Stimulated activated CD8-positive, alpha-beta memory T cell treated with anti-CD3 and anti-CD28 coated beads, Interleukin-4, amount 100 ng/mL, for 48 hours (primary cell): Measurements from ENCODE around the gene THAP6.
A peak's percentile ranks its signal among the peaks of the same experiment; 100 is the strongest.
"Not testable (repeated sequence)": the region's sequence is repeated elsewhere in the genome, so short reads cannot be mapped to it uniquely, and the experiment has no call there.

Experiments
- DNase-seq: peaks from one replicate; pipeline ENCODE4 v3.0.0-alpha.2; 2020

Gene THAP6

DNA sequence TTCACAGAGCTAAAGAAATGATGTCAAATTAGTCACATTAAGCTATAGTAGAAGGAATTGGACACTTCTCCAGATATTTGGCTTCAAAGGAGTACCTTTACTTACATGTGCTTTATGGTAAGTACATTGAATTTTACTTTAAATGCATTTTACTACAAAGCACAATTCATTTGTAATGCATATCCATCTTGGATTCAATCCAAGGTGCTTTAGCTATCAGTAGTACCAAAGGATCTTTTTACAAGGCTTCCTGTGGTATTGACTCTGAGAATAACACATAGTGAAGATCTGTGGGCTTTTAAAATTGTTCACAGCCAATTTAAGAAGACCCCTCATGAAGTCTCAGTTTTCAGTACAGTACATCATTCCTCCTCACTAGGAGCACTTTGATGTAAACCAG is 13.2 kb downstream of the THAP6 start:
- no peak for DNase-seq

DNA sequence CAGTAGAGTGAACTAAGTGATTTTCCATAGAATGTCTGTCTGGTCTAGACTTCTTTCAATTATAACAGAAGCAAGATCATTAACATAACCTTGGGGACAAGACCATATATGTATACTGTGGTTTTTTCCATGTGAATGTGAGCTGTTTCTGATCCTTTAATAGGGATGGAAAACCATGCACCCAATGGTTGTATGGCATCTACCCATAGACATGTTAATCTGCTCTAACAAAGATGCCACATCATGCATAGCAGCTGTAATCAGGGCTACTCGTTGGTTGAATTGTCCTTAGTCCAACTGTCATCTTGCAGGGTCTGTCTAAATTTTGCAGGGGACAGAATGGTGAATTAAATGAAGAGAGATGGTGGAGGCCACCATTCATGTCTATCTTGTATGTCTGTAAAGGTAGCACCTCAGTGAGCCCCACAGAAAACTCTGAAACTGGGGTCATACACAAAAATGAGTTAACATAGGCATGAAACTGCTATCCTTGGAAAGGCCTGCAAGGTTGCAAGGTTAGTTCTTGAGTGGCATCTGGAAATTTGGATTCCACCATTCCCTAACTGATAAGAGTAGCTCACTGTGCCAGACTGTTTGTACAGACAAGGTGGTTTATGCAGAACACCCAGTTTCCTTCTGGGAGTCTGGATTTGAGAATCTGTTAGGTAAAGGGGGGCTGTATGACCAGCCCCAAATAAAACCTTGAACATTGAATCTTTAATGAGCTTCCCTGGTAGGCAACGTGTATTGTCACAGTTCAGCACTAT is 16.5 kb downstream of the THAP6 start:
- DNase-seq = no peak

DNA sequence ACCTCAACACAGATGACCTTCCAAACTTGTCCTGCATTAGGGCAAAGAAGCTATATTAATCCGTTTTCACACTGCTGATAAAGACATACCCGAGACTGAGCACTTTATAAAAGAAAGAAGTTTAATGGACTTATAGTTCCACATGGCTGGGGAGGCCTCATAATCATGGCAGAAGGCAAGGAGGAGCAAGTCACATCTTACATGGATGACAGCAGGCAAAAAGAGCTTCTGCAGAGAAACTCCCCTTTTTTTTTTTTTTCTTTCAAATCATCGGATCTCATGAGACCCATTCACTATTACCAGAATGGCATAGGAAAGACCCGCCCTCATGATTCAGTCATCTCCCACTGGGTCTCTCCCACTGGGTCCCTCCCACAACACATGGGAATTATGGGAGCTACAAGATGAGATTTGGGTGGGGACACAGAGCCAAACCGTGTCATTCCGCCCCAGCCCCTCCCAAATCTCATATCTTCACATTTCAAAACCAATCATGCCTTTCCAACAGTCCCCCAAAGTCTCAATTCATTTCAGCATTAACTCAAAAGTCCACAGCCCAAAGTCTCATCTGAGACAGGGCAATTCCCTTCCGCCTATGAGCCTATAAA is 17.4 kb downstream of the THAP6 start:
- not testable (repeated sequence) for DNase-seq

DNA sequence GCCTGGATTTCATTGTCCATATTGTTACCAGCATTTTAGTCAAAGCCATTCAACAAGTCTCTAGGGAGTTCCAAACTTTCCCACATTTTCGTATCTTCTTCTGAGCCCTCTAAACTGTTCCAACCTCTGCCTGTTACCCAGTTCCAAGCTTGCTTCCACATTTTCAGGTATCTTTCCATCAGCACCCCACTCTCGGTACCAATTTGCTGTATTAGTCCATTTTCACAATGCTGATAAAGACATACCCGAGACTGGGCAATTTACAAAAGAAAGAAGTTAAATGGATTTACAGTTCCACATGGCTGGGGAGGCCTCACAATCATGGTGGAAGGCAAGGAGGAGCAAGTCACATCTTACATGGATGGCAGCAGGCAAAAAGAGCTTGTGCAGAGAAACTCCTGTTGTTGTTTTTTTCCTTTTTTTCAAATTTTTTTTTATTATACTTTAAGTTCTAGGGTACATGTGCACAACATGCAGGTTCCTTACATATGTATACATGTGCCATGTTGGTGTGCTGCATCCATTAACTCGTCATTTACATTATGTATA is 19.1 kb downstream of the THAP6 start:
- DNase-seq = not testable (repeated sequence)

DNA sequence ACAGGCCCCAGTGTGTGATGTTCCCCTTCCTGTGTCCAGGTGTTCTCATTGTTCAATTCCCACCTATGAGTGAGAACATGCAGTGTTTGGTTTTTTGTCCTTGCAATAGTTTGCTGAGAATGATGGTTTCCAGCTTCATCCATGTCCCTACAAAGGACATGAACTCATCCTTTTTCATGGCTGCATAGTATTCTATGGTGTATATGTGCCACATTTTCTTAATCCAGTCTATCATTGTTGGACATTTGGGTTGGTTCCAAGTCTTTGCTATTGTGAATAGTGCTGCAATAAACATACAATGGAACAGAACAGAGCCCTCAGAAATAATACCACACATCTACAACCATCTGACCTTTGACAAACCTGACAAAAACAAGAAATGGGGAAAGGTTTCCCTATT is 19.7 kb downstream of the THAP6 start:
- DNase-seq = not testable (repeated sequence)

DNA sequence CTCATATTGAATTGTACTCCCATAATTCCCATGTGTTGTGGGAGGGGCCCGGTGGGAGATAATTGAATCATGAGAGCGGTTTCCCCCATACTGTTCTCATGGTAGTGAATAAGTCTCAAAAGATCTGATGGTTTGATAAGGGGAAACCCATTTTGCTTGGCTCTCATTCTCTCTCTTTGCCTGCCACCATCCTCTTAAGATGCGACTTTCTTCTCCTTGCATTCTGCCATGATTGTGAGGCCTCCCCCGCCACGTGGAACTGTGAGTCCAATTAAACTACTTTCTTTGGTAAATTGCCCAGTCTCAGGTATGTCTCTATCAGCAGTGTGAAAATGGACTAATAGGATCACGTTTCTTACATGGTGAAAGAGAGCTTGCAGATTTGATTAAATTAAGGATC is 23.0 kb downstream of the THAP6 start:
- not testable (repeated sequence) for DNase-seq

DNA sequence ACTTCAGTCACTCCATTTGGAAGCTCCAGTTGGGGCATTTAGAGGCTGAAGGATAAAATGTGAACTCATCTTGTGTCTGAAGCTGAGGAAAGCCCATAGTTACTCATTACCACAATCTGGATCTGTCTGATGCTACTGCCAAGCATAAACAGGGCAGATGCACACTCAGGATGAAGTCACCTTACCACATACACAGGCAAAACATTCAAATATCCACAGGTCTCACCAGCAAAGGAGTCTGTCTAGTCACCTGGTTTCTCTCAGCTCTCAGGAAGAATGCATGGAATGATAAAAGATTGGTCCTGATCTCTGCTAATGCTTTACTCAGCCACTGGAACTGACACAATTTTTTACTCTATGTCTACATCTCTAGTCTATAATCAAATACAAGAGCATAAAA is 28.6 kb downstream of the THAP6 start:
- DNase-seq = no peak

DNA sequence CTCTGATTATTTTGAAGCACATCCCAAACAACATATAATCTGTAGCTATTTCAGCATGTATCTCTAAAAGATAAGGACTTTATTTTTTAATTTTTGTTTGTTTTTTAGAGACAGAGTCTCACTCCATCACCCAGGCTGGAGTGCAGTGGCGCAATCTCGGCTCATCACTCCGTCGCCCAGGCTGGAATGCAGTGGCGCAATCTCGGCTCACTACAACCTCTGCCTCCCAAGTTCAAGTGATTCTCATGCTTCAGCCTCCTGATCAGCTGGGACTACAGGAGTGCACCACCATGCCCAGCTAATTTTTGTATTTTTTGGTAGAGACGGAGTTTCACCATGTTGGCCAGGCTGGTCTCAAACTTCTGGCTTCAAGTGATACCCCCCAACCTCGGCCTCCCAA is 29.9 kb downstream of the THAP6 start:
- DNase-seq = not testable (repeated sequence)

DNA sequence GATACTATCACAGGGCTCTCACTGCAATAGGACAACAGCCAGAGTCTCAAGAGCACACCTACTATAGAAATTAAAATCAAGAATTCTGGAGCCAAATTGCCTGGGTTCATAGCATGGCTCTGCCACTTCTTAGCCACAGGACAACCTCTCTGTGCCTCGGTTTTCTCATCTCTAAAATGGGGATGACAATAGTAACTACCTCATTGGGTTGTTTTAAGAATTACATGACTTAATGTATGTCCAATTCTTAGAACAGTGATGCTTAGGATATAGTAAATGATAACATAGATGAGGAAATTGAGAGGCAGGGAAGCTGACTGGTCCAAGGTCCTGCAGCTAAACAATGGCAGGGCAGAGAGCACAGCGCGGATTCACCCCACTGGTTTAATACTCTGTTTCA is 30.6 kb downstream of the THAP6 start:
- no peak for DNase-seq

DNA sequence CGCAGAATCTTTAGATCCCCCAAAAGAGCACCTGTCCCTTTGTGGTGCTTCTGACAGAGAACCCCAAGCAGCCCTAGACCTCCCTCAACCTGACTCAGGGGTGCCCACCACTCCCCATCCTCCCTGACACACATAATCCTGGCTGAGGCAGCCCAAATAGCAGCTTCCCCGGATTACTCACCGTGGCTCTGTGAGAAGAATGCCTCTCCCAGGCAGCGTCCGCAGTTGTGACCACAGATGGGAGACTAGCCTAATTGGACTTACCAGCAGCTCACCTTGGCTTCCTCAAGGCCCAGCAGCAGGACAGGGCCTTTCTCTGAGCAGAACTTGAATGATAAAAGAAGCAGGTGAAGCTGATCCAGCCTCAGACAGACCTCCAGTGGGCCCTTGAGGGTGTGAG is 31.3 kb downstream of the THAP6 start:
- DNase-seq = no peak

DNA sequence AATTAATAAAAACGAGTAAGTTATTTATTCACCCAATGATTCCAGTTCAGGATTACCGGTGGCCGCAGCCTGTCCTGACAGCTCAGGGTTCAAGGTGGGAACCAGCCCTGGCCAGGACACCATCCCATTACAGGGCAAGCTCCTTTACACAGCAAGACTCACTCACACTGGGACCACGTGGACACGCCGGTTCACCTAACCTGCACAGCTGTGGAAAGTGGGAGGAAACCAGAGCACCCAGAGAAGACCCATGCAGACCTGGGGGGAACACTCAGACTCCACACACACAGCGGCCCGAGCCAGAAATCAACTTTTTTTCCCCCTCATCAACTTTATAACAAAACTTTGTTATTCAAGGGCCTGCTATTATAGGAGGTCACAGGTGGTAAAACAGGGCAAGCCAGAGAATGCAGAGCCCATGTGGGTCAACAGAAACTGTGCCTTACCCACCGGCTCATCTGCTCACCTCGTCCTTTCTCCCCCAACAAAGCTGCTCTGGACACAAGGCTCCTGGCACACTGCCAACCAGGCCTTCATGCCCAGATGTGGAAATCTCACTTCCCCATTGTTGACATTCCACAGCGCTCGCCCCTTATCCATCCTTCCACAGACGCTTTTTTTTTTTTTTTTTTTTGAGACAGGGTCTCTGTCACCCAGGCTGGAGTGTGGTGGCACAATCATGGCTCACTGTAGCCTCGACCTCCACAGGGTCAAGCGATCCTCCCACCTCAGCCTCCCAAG is 33.5 kb downstream of the THAP6 start:
- no peak for DNase-seq

DNA sequence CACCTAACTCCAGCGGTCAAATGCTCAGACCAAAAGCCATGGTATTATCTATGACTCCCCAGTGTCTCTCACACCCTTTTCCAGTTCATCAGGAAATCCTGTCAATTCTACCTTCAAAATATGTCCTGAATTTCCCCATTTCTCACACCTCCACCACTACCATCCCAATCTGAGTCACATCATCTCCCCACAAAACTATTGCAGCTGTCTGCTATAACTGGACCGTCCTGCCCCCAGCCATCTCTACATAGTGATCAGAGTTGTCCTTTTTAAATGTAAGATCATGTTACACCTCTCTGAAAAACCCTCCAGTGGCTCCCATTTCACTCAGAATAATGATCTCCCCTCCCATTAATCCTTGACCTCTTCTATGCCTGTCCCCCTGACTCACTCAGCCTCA is 34.7 kb downstream of the THAP6 start:
- no peak for DNase-seq

DNA sequence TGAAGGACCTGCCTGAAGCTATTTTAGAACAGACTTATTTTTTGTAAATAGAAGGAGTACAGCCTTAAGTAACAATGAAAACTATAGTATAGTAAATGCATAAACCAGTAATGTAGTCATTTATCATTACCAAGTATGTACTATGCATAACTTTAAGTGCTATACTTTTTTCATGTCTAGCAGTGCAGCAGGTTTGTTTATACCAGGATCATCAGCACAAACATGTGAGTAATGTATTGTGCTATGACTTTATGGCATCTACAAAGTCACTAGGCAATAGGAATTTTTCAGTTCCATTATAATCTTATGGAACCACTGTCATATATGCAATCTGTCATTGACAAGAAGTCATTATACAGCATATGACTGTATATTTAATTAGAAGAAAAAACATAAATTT is 38.2 kb downstream of the THAP6 start:
- DNase-seq = no peak

DNA sequence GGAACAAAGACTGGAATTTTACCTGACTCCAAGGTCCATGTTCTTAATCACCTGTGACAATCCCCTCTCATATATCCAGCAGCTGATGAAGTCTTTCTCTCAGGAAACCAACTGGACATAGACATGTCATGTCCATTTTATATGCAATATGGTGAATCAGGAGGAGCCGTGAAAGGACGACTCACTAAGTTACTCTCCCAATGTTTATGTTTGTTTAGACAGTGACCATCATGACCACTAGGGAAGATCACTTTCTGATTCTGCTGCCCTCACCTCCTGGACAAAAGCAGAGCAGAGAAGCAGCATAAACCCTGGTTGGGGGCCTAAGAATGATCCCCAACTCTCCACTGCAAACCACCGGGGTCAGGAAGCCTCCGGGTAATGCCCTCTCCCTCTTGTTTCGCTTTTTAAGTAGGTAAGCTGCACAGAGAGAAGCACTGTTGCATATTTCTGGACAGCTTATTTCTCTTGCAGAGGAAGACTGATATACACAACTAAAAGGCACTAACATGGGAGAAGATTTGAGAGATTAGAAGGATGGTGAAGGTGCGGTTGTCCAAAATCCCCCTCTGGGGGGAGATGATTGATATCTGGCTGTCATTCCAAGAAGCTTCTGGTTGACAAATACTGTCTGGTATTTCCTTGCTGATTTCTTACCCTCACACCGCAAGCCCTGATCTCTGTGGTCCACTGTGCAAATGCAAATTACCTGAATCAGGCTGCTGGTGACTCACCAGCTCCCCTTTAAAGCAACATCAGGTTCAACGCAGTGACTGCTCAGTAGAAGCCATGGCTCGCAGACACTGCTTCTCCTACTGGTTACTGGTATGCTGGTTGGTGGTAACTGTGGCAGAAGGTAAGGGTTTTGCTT is 41.3 kb downstream of the THAP6 start, which contains the start of gene ODAPH:
Gene ODAPH, plus strand, starts transcription at position 773 of the 871 bp plus-strand sequence. Its CDS starts 17 bp downstream, at position 790.
- peak; percentile 40 for DNase-seq

DNA sequence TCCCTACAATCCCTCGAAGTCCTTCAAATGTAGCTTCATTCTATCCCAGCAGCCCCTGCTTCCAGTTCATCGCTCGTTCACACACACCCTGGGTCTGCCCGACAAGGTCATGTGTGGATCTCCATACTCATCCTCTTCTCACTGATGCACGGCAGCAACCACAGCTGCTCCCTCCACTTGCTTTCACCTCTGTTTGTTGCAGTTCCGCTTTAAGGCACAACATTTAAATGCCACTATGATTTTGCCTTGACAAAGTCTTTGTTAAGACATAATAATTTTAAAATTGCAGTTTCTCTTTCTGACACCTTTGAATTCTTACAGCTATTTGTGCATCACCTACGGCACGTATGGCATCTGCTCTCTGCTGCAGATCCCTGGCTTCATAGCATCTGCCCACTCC is 43.4 kb downstream of the THAP6 start:
- no peak for DNase-seq

DNA sequence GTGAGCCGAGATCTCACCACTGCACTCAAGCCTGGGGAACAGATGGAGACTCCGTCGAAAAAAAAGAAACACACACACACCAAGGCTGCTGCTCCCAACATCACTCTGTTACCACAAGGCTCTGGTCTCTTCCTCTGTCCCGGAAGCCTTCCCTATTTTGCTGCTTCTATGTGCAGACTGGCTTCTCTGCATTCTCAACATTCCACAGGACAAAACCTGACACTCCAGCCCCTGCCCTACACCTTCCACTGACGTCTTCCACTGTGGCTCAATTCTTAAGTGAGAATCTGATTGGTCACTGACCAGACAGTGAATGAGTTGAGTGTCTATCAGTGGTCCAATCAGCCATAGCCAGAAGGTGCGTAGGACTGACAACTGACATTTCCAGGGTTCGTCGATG is 47.5 kb downstream of the THAP6 start:
- DNase-seq = no peak

DNA sequence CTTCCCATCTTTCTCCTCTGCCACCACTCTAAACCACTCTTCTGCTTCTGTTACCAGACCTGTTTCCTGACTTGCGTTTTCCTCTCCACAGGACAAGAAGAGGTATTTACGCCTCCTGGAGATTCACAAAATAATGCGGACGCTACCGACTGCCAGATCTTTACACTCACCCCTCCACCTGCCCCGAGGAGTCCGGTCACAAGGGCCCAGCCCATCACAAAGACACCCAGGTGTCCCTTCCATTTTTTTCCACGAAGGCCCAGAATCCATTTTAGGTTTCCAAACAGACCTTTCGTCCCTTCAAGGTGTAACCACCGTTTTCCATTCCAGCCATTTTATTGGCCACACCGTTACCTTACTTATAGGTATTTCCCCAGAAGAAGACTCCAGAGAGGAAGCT is 49.8 kb downstream of the THAP6 start:
- no peak for DNase-seq

DNA sequence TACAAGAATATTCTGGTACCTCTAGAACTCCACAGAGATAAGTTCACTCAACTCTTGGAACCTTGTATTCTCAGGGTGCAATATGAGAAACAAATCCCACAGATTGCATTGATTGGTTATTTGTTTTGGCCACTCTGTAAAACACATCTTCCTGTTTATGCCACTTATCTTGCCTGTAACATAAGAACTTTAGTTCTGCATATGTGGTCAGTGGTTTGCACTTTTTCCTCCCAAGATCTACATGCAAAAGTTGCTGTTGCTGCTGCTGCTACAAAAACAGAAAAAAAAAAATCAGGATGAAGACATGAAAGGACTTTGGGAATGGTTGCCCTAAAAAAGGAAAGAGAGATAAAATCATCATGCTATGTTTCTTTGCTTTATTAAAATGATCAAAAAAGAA is 51.2 kb downstream of the THAP6 start:
- DNase-seq = no peak

DNA sequence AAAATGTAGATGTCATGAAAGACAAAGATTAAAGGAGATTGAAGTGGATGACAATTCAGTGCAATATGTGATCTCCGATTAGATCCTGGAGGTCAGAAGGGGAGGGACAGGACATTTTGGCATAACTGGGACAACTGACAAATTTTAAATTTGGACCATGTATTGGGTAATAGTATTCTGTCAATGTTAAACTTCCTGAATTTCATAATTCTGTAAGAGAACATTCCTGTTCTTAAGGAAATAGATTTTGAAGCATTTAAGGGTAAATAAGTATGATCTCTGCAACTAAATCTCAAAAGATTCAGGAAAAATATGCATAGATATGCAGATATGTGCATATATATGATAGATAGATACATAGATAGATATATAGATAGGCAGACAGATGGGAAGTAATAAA is 52.6 kb downstream of the THAP6 start:
- no peak for DNase-seq

DNA sequence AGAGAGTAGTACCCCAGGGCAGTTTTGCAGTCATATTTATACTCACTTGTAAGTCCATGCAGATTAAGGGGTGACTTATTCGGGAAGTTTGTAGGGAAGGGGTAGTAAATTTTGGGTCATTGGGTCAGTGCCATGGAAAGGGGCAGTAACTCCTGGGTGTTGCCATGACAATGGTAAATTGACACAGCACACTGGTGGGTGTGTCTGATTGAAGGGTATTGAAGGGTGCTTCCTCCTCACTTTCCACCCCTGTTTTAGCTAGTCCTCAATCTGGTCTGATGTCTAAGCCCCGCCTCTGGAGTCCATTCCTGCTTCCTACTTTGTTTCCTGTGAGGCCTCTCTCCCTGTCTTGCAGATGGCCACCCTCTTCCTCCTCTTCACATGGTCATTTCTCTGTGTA is 53.5 kb downstream of the THAP6 start:
- DNase-seq = no peak
